ENCODE results near the gene C16orf89. TPM values are rescaled to one million over a fixed set of nuclear protein-coding genes. Genes with fewer than 3 reads are reported as not detected.

The C16orf89 gene
- total RNA-seq, 4 donors from 2014 or later: 0.62 to 21.0 (median 7.7) TPM

DNA sequence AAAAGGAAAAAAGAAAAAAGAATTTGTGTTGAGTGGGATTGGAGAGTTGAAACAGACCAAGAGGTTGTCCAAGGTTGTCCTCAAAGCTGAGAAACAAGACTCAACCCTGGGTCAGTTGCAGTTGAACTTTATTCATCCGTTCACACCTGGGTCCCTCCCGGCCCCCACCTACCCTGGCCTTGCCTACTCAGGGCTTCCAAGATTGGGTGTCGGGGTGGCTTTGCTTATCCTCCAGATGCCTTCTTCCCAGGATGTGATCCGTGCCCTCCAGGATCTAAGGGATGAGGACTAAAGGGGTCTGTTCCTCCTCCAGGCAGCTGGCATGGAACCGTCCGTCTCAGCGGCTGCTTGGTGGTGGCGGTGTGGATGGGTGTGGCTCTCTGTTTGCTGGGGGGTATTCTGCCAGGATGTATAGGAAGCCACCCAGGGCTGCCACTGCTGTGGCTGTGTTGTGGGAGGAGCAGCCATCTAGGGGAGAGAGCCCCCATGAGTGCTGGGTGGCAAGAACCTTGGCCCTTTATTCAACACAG lies 21.7 kb downstream of the C16orf89 start:
- no peak for ATAC-seq
- H3K36me3 ChIP-seq: peaks cover 0 to 30% of the 10 kb centered on the region in 2 donors
- no peaks in the 10 kb centered on the region for H3K9me3 ChIP-seq
- H3K4me3 ChIP-seq: no peak overlapping the region
- no peaks in the 10 kb centered on the region for H3K4me1 ChIP-seq
- WGBS, 2 donors (ENCODE audit: low coverage in 1 of 2): 75 to 86% methylated on average over 2 to 3 of the region's 8 CpGs
- TF ChIP-seq, protein P1, sequence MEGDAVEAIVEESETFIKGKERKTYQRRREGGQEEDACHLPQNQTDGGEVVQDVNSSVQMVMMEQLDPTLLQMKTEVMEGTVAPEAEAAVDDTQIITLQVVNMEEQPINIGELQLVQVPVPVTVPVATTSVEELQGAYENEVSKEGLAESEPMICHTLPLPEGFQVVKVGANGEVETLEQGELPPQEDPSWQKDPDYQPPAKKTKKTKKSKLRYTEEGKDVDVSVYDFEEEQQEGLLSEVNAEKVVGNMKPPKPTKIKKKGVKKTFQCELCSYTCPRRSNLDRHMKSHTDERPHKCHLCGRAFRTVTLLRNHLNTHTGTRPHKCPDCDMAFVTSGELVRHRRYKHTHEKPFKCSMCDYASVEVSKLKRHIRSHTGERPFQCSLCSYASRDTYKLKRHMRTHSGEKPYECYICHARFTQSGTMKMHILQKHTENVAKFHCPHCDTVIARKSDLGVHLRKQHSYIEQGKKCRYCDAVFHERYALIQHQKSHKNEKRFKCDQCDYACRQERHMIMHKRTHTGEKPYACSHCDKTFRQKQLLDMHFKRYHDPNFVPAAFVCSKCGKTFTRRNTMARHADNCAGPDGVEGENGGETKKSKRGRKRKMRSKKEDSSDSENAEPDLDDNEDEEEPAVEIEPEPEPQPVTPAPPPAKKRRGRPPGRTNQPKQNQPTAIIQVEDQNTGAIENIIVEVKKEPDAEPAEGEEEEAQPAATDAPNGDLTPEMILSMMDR (IDR thresholded peaks at IDR 0.05): no peak
- TF ChIP-seq POLR2AphosphoS5 (IDR thresholded peaks at IDR 0.05) (no peak), EP300 (IDR thresholded peaks at IDR 0.05) (no peak), POLR2A (IDR thresholded peaks at IDR 0.05) (no peak)
- H3K27me3 ChIP-seq: peaks cover 7% of the 10 kb centered on the region
- H3K27ac ChIP-seq: no peak overlapping the region

DNA sequence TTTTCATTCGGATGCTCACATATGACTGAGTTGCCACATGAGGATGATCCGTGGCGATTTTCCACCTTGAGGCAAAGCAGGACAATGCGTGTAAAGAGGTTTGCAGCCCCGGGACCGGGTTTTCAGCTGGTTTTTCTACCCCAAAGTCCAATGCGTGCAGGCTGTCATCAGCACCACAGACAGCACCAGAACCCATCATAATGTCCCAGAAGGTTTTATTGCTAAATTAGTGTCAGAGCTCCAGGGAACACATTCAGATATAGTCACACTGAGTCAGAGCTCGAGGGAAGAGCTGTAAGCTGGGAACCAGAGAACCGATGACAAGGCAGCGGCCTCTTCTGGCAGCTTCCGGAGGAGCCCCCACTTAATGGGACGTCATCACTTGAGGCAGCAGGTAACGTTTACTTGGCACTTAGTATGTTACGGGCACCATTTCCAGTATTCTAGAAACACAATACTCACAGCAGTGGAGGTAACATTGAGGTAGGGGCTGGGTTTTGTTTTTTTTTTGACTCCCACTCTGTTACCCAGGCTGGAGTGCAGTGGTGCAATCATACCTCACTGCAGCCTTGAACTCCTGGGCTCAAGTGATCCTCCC lies 23.1 kb downstream of the C16orf89 start:
- no peak overlapping the region for H3K4me3 ChIP-seq
- no peak for ATAC-seq
- no peaks in the 10 kb centered on the region for H3K4me1 ChIP-seq
- no peak for TF ChIP-seq EP300 (IDR thresholded peaks at IDR 0.05)
- TF ChIP-seq, protein P1 (IDR thresholded peaks at IDR 0.05): no peak
- no peak for TF ChIP-seq POLR2A (IDR thresholded peaks at IDR 0.05)
- no peak for TF ChIP-seq POLR2AphosphoS5 (IDR thresholded peaks at IDR 0.05)
- H3K27ac ChIP-seq: no peak overlapping the region
- peaks cover 0 to 30% of the 10 kb centered on the region in 2 donors for H3K36me3 ChIP-seq
- peaks cover 7% of the 10 kb centered on the region for H3K27me3 ChIP-seq
- H3K9me3 ChIP-seq: no peaks in the 10 kb centered on the region
- 60 to 70% methylated on average over 7 to 9 of the region's 14 CpGs for WGBS, 2 donors (ENCODE audit: low coverage in 1 of 2)

DNA sequence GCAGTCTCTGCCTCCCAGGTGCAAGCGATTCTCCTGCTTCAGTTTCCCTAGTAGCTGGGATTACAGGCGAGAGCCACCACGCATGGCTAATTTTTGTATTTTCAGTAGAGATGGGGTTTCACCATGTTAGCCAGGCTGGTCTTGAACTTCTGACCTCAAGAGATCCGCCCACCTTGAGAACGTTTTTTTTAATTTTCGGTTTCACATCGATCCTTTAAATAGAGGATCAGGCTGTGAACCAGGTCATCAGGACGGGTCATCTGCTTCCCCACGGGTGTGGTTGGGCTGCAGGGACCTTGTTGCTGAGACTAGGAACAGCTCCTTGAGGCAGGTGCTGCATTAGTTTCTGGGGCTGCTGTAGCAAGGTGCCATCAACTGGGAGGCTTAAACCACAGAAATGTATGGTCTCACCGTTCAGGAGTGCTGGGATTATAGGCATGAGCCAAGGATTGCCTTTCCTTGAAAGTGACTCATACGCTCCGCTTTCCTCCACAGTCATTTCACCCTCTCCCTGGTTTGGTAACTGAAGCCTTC lies 24.1 kb downstream of the C16orf89 start:
- no peak overlapping the region for H3K27ac ChIP-seq
- 75 to 84% methylated on average over 6 to 10 of the region's 12 CpGs for WGBS, 2 donors (ENCODE audit: low coverage in 1 of 2)
- ATAC-seq: no peak
- H3K4me3 ChIP-seq: no peak overlapping the region
- H3K27me3 ChIP-seq: peaks cover 7% of the 10 kb centered on the region
- no peaks in the 10 kb centered on the region for H3K9me3 ChIP-seq
- TF ChIP-seq, protein P1 (IDR thresholded peaks at IDR 0.05): no peak
- TF ChIP-seq POLR2AphosphoS5 (IDR thresholded peaks at IDR 0.05) (no peak), EP300 (IDR thresholded peaks at IDR 0.05) (no peak), POLR2A (IDR thresholded peaks at IDR 0.05) (no peak)
- peaks cover 0 to 30% of the 10 kb centered on the region in 2 donors for H3K36me3 ChIP-seq
- no peaks in the 10 kb centered on the region for H3K4me1 ChIP-seq

DNA sequence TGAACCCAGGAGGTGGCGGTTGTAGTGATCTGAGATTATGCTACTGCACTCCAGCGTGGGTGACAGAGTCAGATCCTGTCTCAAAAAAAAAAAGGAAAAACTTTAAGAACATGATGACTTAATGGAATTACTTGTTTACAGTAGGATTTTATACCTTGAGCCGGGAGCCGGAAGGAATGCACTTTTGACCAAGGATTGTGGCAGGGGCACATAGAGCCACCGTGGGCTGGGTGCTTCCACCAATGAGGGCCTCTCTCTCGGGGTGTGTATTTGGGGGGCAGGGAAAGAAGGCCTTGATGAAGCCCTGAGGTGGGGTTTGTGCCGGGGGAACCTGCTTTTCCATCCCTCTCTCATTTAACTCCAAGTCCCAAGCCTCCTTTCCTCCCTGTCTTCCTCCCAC lies 25.3 kb downstream of the C16orf89 start:
- no peaks in the 10 kb centered on the region for H3K4me1 ChIP-seq
- H3K27me3 ChIP-seq: peaks cover 7% of the 10 kb centered on the region
- WGBS, 2 donors (ENCODE audit: low coverage in 1 of 2): 48 to 71% methylated on average over 5 to 6 of the region's 7 CpGs
- TF ChIP-seq POLR2A (IDR thresholded peaks at IDR 0.05) (no peak), EP300 (IDR thresholded peaks at IDR 0.05) (no peak), POLR2AphosphoS5 (IDR thresholded peaks at IDR 0.05) (no peak)
- TF ChIP-seq, protein P1 (IDR thresholded peaks at IDR 0.05): no peak
- H3K9me3 ChIP-seq: no peaks in the 10 kb centered on the region
- ATAC-seq: no peak
- no peak overlapping the region for H3K27ac ChIP-seq
- peaks cover 0 to 24% of the 10 kb centered on the region in 2 donors for H3K36me3 ChIP-seq
- H3K4me3 ChIP-seq: no peak overlapping the region
